ENCODE data around the gene OR6K3.

DNA sequence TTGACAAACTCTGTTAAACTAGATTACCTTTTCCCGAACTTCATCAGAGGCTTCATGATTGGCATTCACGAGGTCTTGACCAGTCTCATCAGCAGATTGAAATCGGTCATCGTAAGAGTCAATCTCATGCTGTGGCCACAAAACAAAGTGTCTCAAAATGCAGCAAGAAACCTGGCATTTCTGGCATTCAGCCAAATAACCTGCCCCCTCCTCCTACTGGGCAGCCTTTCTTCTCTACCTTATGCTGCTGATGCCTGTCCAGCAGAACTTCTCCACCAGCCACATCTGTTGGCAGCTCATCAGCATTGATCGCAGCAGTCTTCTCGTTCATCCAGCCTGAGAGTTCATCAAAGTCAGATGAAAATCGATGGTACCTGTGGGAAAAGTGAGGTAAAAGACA lies 46.2 kb downstream of the OR6K3 start:
- TF ChIP-seq NFRKB (IDR thresholded peaks at IDR 0.05) (no peak), LEF1 (IDR thresholded peaks at IDR 0.05; ENCODE audit: borderline replicate concordance) (no peak), BHLHE40 (IDR thresholded peaks at IDR 0.05; ENCODE audit: borderline replicate concordance) (no peak), CTBP1 (IDR thresholded peaks at IDR 0.05; ENCODE audit: borderline replicate concordance) (no peak), FOXA1 (IDR thresholded peaks at IDR 0.05) (no peak), TARDBP (IDR thresholded peaks at IDR 0.05) (no peak), SP1 (IDR thresholded peaks at IDR 0.05) (no peak), SUZ12 (IDR thresholded peaks at IDR 0.05) (no peak), FOXK2 (IDR thresholded peaks at IDR 0.05) (no peak), ARNT (IDR thresholded peaks at IDR 0.05) (no peak)

All from HEK293T (cell line).